ENCODE results near the gene ZNF101.

The ZNF101 gene

GRCh38 chr19:19642506-19643157 lies 26.0 kb upstream of the ZNF101 start:
- DNase-seq = peak; percentile 50

GRCh38 chr19:19643158-19644053 lies 25.2 kb upstream of the ZNF101 start, which contains the start of gene GMIP:
Gene GMIP (minus strand): TSS chr19:19643657. CDS start chr19:19643529, 128 bp downstream.
- DNase-seq = peak; percentile 82

- no peak for DNase-seq
Measured at GRCh38 chr19:19644054-19644388, 24.6 kb upstream of the ZNF101 start.

GRCh38 chr19:19645233-19645870 lies 23.3 kb upstream of the ZNF101 start:
- DNase-seq = no peak

- DNase-seq = no peak
Measured at GRCh38 chr19:19647037-19647835, 21.4 kb upstream of the ZNF101 start.

GRCh38 chr19:19649155-19649554 lies 19.5 kb upstream of the ZNF101 start:
- DNase-seq = no peak

- DNase-seq = no peak
Measured at GRCh38 chr19:19649580-19649995, 19.1 kb upstream of the ZNF101 start.

GRCh38 chr19:19650331-19650730 lies 18.3 kb upstream of the ZNF101 start:
- no peak for DNase-seq

GRCh38 chr19:19651076-19651475 lies 17.6 kb upstream of the ZNF101 start:
- DNase-seq = no peak

GRCh38 chr19:19652482-19653295 lies 15.9 kb upstream of the ZNF101 start:
- no peak for DNase-seq

- DNase-seq = no peak
Measured at GRCh38 chr19:19653597-19654147, 15.0 kb upstream of the ZNF101 start.

- DNase-seq = no peak
Measured at GRCh38 chr19:19654441-19654840, 14.2 kb upstream of the ZNF101 start.

- no peak for DNase-seq
Measured at GRCh38 chr19:19655051-19655594, 13.5 kb upstream of the ZNF101 start.

- DNase-seq = no peak
Measured at GRCh38 chr19:19655641-19656343, 12.8 kb upstream of the ZNF101 start.

- DNase-seq = no peak
Measured at GRCh38 chr19:19656451-19657396, 11.9 kb upstream of the ZNF101 start.

GRCh38 chr19:19657397-19657783 lies 11.2 kb upstream of the ZNF101 start:
- DNase-seq = no peak

GRCh38 chr19:19659646-19660245 lies 8.9 kb upstream of the ZNF101 start:
- no peak for DNase-seq

- no peak for DNase-seq
Measured at GRCh38 chr19:19661141-19661674, 7.4 kb upstream of the ZNF101 start.
